GM21737 (cell line): Measurements from ENCODE around the gene SSBP3.
"Not testable (repeated sequence)": the region's sequence is repeated elsewhere in the genome, so short reads cannot be mapped to it uniquely, and the experiment has no call there.

Source experiments
- ATAC-seq: cut with Tn5 transposase; IDR thresholded peaks from one replicate; pipeline ENCODE4 v1.9.1; 2021; ENCODE audit warnings: mild to moderate bottlenecking, moderate library complexity; ENCODE audit not compliant: unreplicated experiment

The SSBP3 gene

GRCh38 chr1:54253480-54253879 is 152.7 kb downstream of the SSBP3 start:
- ATAC-seq = no peak

GRCh38 chr1:54252371-54252936 is 153.7 kb downstream of the SSBP3 start:
- no peak for ATAC-seq

GRCh38 chr1:54250670-54251069 is 155.5 kb downstream of the SSBP3 start:
- ATAC-seq = no peak

DNA sequence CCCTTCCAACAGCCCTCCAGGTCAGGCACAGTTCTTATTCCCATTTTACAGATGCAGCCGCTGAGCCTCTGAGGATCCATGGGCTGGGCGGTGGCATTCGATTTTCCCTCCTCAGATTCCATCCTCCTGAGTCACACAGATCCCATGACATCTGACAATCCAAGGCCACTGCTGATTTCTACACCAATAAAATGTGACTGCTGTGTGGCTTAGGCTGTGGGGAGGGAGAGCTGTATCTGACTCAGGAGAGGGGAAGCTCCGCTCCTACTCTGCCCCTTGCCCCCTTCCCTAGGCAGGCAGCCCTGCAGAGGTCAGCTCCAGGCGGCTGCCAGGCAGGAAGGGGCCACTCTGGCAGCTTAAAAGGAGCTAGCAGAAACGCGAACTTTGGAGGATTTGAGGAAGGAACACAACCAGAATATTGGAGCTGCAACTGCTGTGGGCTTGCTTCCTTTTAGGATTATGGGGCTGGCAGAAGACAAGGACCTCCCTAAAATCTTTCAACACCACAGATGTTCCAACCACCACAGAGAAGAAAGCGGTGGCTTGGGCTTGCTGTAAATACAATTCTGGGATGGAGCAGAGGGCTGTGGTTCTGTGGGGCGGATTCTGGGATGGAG is 156.3 kb downstream of the SSBP3 start:
- ATAC-seq = no peak

DNA sequence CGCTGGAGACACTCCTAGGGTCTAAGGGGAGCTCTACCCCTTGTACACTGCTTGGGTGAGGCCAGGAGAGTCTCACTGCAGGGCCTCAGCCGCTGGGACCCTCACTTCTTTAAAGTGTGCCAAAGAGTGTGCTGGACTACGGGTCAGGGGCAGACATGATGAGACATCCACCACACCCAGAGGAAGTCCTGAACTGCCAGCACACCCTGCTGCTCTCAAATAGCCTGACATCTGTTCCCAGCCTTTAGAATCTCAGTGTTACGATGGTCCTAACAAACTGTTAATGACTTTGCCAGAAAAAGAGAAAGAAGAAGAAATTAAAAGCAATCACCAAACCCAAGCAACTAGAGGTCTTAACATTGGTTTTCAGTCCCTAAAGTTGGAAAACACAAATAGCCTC is 157.2 kb downstream of the SSBP3 start:
- no peak for ATAC-seq

DNA sequence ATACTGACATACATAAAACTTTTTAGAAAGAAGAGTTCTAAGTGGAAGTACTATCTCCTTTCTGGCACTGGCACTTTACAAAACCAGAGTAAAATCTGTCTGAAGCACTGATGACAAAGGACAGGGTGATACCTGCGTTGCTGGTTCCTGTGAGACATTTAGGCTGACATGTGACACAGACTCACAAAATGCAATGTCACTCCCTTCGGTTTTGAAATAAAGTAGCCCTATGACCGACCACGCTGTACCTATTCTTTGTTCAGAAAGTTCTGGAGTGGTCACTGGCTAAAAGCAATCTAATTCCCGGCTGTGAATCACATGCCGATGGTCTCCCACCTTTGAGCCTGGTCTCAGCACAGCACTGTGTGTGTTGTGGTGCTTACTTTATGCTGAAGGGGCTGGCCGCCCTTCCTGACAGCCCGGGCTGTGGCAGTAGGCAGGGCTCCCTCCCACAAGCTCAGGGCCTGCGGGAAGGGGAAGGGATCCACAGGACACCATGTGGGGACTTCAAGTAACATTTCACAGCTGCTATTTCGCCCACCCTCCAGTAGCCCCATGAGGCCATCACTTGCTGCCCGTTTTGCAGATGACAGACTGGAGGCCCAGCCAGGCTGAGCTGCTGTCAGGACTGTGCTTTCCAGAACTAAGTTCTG is 158.2 kb downstream of the SSBP3 start:
- ATAC-seq = no peak

DNA sequence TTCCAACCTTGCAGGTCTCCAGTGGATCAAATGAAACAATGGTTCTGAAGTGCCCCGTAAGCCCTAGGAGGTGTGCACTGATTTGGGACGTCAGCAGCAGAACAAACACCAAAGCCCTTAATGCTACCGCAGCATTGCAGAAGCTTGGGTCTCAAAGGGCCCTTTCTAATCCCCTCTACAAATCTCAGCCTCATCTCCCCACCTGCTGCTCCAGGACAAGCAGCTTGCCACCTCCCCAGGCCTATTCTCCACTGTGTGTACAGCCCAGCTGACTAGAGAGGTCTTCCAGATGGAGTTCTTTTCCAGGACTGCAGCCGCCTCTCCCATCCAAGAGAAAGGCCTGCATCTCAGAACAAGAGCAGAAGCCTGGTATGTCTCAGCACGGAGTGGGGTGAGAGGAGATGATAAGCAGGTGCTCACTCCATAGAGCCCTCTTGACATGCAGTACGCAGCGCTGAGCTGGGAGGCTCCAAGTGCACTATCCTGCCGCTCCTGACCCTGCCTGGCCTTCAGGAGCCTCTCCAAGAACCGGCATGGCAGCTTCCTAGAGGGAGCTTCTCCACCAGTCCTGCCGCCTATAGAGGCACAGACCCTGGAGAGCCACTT is 160.0 kb downstream of the SSBP3 start:
- ATAC-seq = no peak

DNA sequence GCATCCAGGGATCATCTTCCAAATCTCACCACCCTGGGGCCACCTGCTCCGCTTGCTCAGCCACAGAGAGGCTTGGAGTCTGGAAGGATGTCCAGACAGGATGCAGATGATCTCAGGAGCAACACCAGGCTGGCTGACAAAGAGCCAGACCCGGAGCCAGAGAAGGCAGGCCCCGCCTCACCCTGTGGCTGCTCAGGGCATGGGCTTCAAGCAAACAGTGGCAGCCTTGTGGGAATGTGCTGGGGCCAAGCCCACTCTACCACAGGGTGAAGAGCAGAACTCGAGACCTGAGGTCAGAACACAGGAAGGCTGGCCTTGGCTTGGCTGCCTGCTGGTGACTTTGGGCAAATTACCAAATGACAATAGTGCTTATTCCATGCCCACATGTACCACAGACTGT is 160.7 kb downstream of the SSBP3 start:
- no peak for ATAC-seq

DNA sequence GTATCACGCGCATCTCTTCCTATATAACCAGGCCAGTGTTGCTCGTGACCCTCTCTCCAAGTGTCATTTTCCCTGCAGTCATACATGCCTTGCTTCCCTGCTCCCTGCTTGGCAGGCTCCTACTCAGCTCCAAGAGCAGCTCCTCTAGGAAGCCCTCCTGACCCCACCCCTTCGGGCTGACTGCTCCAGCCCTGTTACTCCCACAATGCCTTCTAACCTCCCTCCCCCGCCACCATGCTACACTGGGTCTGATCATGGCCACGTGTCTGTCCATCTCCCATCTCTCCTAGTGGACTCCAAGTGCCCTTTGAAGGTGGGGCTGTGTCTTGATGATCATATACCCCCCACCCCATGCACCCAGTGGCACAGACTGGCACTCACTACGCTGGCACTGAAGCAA is 161.5 kb downstream of the SSBP3 start:
- no peak for ATAC-seq

DNA sequence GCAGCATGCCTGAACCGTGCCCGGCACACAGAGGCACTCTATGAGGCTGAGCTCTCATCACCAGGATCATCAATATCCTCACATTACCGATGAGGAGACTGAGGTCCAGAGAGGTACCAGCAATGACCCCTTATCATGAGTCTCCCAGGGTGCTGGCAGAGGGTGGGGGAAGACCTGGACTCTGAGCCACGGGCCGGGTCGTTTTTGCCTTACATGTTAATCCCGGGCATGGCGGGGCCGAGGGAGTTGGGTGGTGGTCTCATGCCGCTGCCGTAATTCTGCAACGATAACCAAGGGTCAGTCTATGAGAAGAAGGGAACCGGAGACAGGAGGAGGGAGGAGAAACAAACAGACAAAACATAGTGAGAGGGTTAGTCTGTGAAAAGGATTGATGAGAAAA is 163.2 kb downstream of the SSBP3 start:
- ATAC-seq = no peak

DNA sequence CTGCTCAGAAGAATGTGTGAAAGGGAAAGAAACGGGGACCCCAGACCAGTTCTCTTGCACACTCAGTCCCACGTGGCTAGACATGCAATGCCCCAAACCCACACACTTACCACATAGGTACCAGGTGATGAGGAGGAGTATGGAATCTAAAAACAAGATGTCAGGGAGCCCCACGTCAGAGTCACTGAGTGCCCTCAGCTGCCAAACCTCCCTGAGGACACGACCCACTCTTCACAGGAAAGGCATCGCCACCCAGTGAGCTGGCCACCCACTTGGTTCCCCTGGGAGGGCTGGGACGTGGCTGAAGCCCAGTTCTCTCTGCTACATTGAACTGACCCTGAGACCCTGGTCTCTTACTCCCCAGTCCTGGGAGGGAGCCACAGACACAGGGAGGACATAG is 164.8 kb downstream of the SSBP3 start:
- ATAC-seq = no peak

- no peak for ATAC-seq
These were observed 165.4 kb downstream of the SSBP3 start for GRCh38 chr1:54240741-54241335.

DNA sequence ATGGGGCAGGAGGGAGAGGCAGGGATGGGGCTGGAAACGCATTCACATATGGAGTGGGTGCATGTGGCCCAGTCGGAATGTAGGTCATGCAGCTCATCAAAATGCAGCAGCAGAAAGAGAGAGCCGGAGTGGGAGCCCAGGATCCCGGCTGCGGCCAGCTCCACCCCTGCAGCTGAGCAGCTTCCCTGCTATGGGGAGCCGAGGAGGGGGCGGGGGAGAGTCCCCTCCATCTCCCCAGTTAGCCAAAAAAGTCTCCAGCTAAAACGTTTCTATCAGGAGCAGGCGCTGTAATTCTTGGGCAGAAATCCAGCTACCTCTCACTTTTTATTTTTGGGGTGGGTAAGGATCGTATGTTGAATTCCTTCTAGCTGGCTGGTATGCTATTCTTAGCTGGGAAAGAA is 166.6 kb downstream of the SSBP3 start:
- ATAC-seq = no peak

DNA sequence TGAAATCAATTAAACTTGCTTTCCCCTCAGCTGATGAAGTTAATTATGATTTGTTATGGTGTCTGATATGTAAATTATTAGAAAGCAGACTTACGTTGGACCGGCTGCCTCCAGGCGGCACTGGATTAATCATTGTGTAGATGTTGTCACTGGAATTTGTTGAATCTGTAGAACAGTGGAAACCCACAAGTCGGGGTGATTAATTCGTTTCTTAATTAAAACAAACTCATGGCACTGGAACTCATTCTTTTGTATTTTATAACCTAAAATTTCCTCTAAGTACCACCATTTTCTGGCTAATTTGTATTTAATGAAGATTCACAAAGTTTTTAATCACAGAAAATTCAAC is 167.2 kb downstream of the SSBP3 start:
- no peak for ATAC-seq

DNA sequence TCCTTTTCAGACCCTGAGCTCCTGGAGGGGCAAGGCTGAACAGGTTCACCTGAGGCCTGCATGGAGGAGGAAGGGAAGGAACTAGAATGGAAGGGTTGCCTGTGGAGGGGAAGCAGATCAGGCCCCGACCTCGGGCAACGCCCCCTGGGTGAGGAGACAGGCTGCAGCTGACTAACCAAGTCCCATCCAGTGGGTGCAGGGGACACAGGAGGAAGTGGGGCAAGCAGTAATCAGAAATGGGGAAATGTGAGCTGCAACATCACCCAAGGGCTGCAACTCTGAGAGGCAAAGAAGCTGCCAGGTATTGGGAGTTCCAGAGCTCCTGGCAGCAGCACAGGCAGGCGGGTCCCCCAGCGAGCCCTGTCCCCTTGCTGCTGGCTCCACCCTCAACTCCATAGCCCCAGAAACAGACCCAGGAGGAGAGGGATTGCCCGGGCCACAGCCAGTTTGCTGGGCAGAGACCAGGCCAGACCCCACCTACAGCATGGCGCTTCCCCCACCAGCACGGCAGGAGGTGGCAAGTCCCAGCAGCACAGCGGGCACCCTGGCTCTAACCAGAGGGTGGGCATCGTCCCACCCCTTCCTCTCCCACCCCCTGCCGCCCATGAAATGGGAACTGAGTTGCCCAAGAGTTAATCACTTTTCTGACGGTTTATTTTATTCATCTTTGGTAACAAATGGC is 167.7 kb downstream of the SSBP3 start:
- ATAC-seq = no peak

DNA sequence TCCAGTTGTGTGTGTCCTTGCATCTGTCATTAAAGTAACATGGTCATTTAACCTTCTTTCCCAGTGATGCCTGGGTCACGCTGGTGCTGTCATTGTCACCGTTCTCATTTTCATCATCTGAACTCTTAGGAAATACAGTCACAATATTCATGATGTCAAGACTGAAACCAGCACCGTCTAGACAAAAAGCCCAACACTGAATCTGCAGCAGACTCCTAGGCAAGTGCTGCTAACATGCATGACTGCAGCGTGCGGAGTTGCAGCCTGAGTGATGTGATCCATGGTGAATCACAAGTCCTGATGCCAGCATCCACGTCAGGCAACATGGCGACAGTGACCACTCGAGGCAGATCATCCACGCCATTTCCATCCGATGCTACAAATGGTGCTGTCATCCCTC is 168.6 kb downstream of the SSBP3 start:
- no peak for ATAC-seq

DNA sequence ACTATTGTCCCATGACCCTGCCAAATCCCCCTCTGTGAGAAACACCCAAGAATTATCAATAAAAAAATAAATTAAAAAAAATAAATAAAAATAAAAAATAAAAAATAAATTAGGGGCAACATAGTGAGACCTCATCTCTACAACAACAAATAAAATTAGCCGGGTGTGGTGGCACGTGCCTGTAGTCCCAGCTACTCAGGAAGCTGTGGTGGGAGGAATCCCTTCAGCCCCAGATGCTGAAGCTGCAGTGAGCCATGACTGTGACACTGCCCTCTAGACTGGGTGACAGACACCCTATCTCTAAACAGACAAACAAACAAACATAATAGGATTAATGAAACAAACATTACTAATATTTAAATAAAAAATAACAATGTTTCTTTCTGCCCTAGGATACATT is 171.9 kb downstream of the SSBP3 start:
- no peak for ATAC-seq

DNA sequence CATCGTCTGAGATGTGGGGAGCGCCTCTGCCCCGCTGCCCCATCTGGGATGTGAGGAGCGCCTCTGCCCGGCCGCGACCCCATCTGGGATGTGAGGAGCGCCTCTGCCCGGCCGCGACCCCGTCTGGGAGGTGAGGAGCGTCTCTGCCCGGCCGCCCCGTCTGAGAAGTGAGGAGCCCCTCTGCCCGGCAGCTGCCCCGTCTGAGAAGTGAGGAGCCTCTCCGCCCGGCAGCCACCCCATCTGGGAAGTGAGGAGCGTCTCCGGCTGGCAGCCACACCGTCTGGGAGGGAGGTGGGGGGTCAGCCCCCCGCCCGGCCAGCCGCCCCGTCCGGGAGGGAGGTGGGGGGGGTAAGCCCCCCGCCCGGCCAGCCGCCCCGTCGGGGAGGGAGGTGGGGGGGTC is 173.0 kb downstream of the SSBP3 start:
- not testable (repeated sequence) for ATAC-seq

DNA sequence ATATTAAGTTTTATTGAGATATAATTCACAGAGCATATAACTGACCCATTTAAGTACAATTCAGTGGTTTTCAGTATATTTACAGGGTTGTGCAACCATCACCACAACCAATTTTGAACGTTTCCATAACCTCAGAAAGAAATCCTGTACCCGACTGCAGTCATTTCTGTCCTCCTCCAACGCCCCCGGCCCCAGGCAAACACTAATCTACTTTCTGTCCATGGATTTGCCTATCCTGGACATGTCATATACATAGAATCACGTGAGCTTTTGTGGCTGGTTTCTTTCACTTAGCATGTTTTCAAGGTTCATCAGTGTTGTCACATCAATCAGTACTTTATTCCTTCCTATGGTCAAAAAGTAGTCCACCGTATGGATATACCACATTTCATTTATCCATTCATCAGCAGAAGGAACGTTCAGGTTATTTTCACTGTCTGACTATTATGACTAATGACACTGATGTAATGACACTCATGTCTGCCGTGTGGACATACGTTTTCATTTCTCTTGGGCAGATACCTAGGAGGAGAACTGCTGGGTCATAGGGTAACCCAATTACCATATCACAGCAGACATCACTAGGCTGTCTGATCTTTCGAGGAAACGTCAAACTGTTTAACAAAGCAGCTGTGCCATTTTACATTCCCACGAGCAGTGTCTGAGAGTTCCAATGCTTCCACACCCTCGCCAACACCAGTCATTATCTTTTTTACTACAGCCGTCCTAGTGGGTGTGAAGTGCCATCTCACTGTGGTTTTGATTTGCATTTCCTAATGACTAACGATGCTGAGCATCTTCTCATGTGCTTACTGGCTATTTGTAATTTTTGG is 175.5 kb downstream of the SSBP3 start:
- ATAC-seq = no peak

DNA sequence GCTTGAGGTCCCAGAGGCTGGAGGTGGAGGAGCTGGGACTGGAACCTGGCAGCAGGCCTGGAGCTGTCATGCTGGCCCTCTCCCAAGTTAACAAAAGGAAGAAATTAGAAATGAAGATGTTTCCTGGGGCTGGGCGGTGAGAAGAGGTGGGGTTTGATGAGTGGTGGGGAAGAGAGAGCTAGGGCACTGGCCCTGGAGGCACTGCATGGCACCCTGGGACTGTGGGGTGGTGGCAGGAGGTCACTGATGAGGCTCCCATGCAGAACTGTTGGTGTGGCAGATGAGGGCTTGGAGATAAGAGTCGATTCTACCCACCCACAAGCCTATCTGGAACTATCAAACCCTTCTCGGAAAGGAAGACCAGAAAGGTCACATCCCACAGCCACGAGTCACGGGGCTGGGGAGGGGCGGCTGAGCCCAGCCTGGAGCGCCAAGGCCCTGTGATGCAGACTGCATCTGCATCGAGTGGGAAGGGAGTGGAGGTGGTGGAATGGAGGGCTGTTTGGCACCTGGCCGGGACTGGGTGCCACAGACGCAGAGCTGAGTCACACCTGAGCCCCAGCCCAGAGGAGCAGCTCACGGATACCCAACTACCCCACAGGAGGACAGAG is 176.8 kb downstream of the SSBP3 start:
- no peak for ATAC-seq
